GM20000 (cell line): ENCODE results near the gene SNX24.
A peak's percentile ranks its signal among the peaks of the same experiment; 100 is the strongest.

Experiments used
- DNase-seq: peaks from one replicate; pipeline ENCODE4 v3.0.0; 2012; ENCODE audit warnings: low spot score
- CTCF ChIP-seq: IDR thresholded peaks from 2 replicates; pipeline ENCODE4 v1.5.1; 2012; ENCODE audit warnings: mild to moderate bottlenecking, control low read depth; ENCODE audit errors: extremely low read depth, missing control alignments

The SNX24 gene

GRCh38 chr5:122871661-122872060 is 26.2 kb downstream of the SNX24 start:
- no peak for TF ChIP-seq CTCF
- no peak for DNase-seq

- no peak for DNase-seq
- no peak for TF ChIP-seq CTCF
Measured at GRCh38 chr5:122874179-122874875, 28.9 kb downstream of the SNX24 start.

GRCh38 chr5:122877518-122877917 is 32.1 kb downstream of the SNX24 start:
- no peak for DNase-seq
- TF ChIP-seq CTCF = no peak

GRCh38 chr5:122879076-122879475 is 33.7 kb downstream of the SNX24 start:
- no peak for DNase-seq
- no peak for TF ChIP-seq CTCF

- TF ChIP-seq CTCF = no peak
- no peak for DNase-seq
Measured at GRCh38 chr5:122880170-122880689, 34.8 kb downstream of the SNX24 start.

- no peak for TF ChIP-seq CTCF
- no peak for DNase-seq
Measured at GRCh38 chr5:122880749-122881148, 35.3 kb downstream of the SNX24 start.

GRCh38 chr5:122882831-122883230 is 37.4 kb downstream of the SNX24 start:
- DNase-seq = peak; percentile 14
- no peak for TF ChIP-seq CTCF
